HepG2 (cell line): ENCODE measurements around the gene NCKAP1. TPM values are rescaled to one million over a fixed set of nuclear protein-coding genes. Genes with fewer than 3 reads are reported as not detected.
A peak's percentile ranks its signal among the peaks of the same experiment; 100 is the strongest.

Experiments used
- ARID5B ChIP-seq: IDR thresholded peaks from 2 replicates; pipeline ENCODE4 v1.4.0; 2020; ENCODE audit warnings: mild to moderate bottlenecking, missing genetic modification reagents
- CAMTA2 ChIP-seq: sonication (generic); formaldehyde crosslinking; IDR thresholded peaks from 2 replicates; pipeline ENCODE4 v1.4.0; 2020; ENCODE audit warnings: mild to moderate bottlenecking, missing genetic modification reagents, borderline replicate concordance
- CBFB ChIP-seq: sonication (generic); formaldehyde crosslinking; IDR thresholded peaks from 2 replicates; pipeline ENCODE4 v1.4.0; 2020; ENCODE audit warnings: missing genetic modification reagents
- ELF3 ChIP-seq: IDR thresholded peaks from 2 replicates; pipeline ENCODE4 v1.6.1; 2016; ENCODE audit warnings: missing genetic modification reagents, missing compliant biosample characterization
- FOXP4 ChIP-seq: sonication (generic); formaldehyde crosslinking; IDR thresholded peaks from 2 replicates; pipeline ENCODE4 v1.4.0; 2020; ENCODE audit warnings: missing genetic modification reagents
- HNF4G ChIP-seq, 2 experiments: sonication (generic) in 1 of 2; formaldehyde crosslinking in 1 of 2; IDR thresholded peaks; 2 replicates each; pipeline versions ENCODE4 v1.4.0 to v1.6.1; 2011 to 2020; ENCODE audit warnings: borderline replicate concordance in 2 of 2, low read depth in 2 of 2, mild to moderate bottlenecking in 2 of 2, low read length in 1 of 2, missing genetic modification reagents in 1 of 2, moderate library complexity in 1 of 2
- MAFG ChIP-seq: sonication (generic); formaldehyde crosslinking; IDR thresholded peaks from 2 replicates; pipeline ENCODE4 v1.5.1; 2020; ENCODE audit warnings: mild to moderate bottlenecking, missing genetic modification reagents
- NCOA2 ChIP-seq: sonication (generic); formaldehyde crosslinking; IDR thresholded peaks from 2 replicates; pipeline ENCODE4 v1.8.0; 2022; ENCODE audit warnings: inconsistent platforms
- NFYC ChIP-seq: IDR thresholded peaks from 2 replicates; pipeline ENCODE4 v1.6.1; 2016; ENCODE audit warnings: missing genetic modification reagents, missing compliant biosample characterization
- TARDBP ChIP-seq: sonication (generic); formaldehyde crosslinking; IDR thresholded peaks from 2 replicates; pipeline ENCODE4 v1.8.0; 2022; ENCODE audit warnings: mild to moderate bottlenecking, missing genetic modification reagents
- TCF7L2 ChIP-seq: IDR thresholded peaks from 2 replicates; pipeline ENCODE4 v1.6.1; 2011; ENCODE audit warnings: mild to moderate bottlenecking, low read depth, low read length, moderate library complexity
- ZBTB7B ChIP-seq: sonication (generic); formaldehyde crosslinking; IDR thresholded peaks from 2 replicates; pipeline ENCODE4 v1.4.0; 2020; ENCODE audit warnings: missing genetic modification reagents
- ZNF33B ChIP-seq: sonication (generic); formaldehyde crosslinking; IDR thresholded peaks from 2 replicates; pipeline ENCODE4 v1.5.1; 2020; ENCODE audit warnings: mild to moderate bottlenecking, missing genetic modification reagents
- ZNF530 ChIP-seq: sonication (generic); formaldehyde crosslinking; IDR thresholded peaks from 2 replicates; pipeline ENCODE4 v1.5.0; 2020; ENCODE audit warnings: low read depth, mild to moderate bottlenecking, missing genetic modification reagents
- ZNF547 ChIP-seq: sonication (generic); formaldehyde crosslinking; IDR thresholded peaks from 2 replicates; pipeline ENCODE4 v1.5.1; 2020; ENCODE audit warnings: mild to moderate bottlenecking, missing genetic modification reagents
- ZNF580 ChIP-seq: IDR thresholded peaks from 2 replicates; pipeline ENCODE4 v1.6.1; 2016; ENCODE audit warnings: low read depth, borderline replicate concordance
- ZNF609 ChIP-seq: sonication (generic); formaldehyde crosslinking; IDR thresholded peaks from 2 replicates; pipeline ENCODE4 v1.4.0; 2020; ENCODE audit warnings: mild to moderate bottlenecking, missing genetic modification reagents, borderline replicate concordance
- polyA plus RNA-seq, 8 experiments: library from polyadenylated mRNA; depleted of rRNA in 3 of 8; stranded (reverse) in 7 of 8; unstranded in 1 of 8; fragments of >200 nt; fragmentation: Illumina TruSeq in 4 of 8; extraction: Trizol in 4 of 8; gene quantifications; 2 replicates each; pipeline versions ENCODE4 v1.2.1 to v1.2.3, GENCODE V29; 2011 to 2016; ENCODE audit warnings: low read depth in 4 of 8, missing spikeins in 1 of 8, mixed read lengths in 1 of 8; ENCODE audit not compliant: insufficient read depth in 1 of 8
- total RNA-seq, 5 experiments: library from RNA; depleted of rRNA; stranded (reverse); fragments of >200 nt; fragmentation: Illumina TruSeq; extraction: Trizol; gene quantifications; 2 replicates each; pipeline ENCODE4 v1.2.3, GENCODE V29; 2016; ENCODE audit warnings: low read depth in 1 of 5

NCKAP1 gene
- total and polyA plus RNA-seq, 2 of the 13 experiments (the other 11 are each of a cell fraction or from before 2014, with no cell fraction given): 72.1 to 96.3 TPM

- TF ChIP-seq ZNF609 (CRISPR knock-in tag) (0 out of 2 replicates have a peak, but pooled peaks have one; percentile 20), TCF7L2 (no peak), MAFG (CRISPR knock-in tag) (no peak), FOXP4 (CRISPR knock-in tag) (no peak), NFYC (CRISPR knock-in tag) (no peak), ZNF530 (CRISPR knock-in tag) (no peak), ZBTB7B (peak; percentile 78), HNF4G (IDR thresholded peaks at IDR 0.05; ENCODE audit: borderline replicate concordance, low read depth, low read length) (no peak), HNF4G (CRISPR knock-in tag; IDR thresholded peaks at IDR 0.05; ENCODE audit: borderline replicate concordance, low read depth) (peak; percentile 60; the same call in 1 of the 2 replicates), ZNF580 (no peak), ELF3 (CRISPR knock-in tag) (no peak), ZNF33B (CRISPR knock-in tag) (no peak), NCOA2 (CRISPR knock-in tag) (no peak), ZNF547 (CRISPR knock-in tag) (0 out of 2 replicates have a peak, but pooled peaks have one; percentile 7), CBFB (CRISPR knock-in tag) (no peak), CAMTA2 (CRISPR knock-in tag) (0 out of 2 replicates have a peak, but pooled peaks have one; percentile 32), ARID5B (CRISPR knock-in tag) (0 out of 2 replicates have a peak, but pooled peaks have one; percentile 5), TARDBP (CRISPR knock-in tag) (peak; percentile 32; the same call in 1 of the 2 replicates)
These were observed 171.5 kb downstream of the NCKAP1 start, which contains the start of gene FRZB (continued) for GRCh38 chr2:182866461-182867406.
